Neuronal stem cell (in vitro differentiated cells): ENCODE measurements around the gene HSPA1B.
"Not testable (repeated sequence)": the region's sequence is repeated elsewhere in the genome, so short reads cannot be mapped to it uniquely, and the experiment has no call there.

Experiments
- DNase-seq: peaks from one replicate; pipeline ENCODE4 v3.0.0-alpha.2; 2013; ENCODE audit warnings: low spot score
- H2AFZ ChIP-seq: one replicate; pipeline ENCODE4 v1.6.1; 2013; ENCODE audit warnings: mild to moderate bottlenecking, low read length, inconsistent platforms
- H2AK5ac ChIP-seq: 2 replicates; pipeline ENCODE4 v1.6.1; 2013; ENCODE audit warnings: low read depth, mild to moderate bottlenecking, inconsistent platforms, low read length, moderate library complexity, mixed read lengths
- H2BK120ac ChIP-seq: 2 replicates; pipeline ENCODE4 v1.6.1; 2013; ENCODE audit warnings: low read depth, mild to moderate bottlenecking, inconsistent platforms, low read length, moderate library complexity, mixed read lengths
- H2BK12ac ChIP-seq: one replicate; pipeline ENCODE4 v1.6.1; 2013; ENCODE audit warnings: low read length, inconsistent platforms
- H2BK15ac ChIP-seq: 2 replicates; pipeline ENCODE4 v1.6.1; 2013; ENCODE audit warnings: mild to moderate bottlenecking, low read length, inconsistent platforms, mixed read lengths
- H2BK5ac ChIP-seq: one replicate; pipeline ENCODE4 v1.6.1; 2013; ENCODE audit warnings: inconsistent platforms, mild to moderate bottlenecking, low read length, moderate library complexity
- H3K14ac ChIP-seq: one replicate; pipeline ENCODE4 v1.6.1; 2013; ENCODE audit warnings: low read length, inconsistent platforms
- H3K18ac ChIP-seq: 2 replicates; pipeline ENCODE4 v1.6.1; 2013; ENCODE audit warnings: low read length, inconsistent platforms
- H3K23ac ChIP-seq: 2 replicates; pipeline ENCODE4 v1.6.1; 2013; ENCODE audit warnings: low read depth, mild to moderate bottlenecking, mixed read lengths, low read length, inconsistent platforms; ENCODE audit not compliant: poor library complexity
- H3K27ac ChIP-seq: replicated peaks from 3 replicates; pipeline ENCODE4 v1.5.1; 2013; ENCODE audit warnings: low read length, inconsistent platforms
- H3K27me3 ChIP-seq, 3 experiments: 2 replicates each; pipeline ENCODE4 v1.6.1; 2013; ENCODE audit warnings: low read length in 3 of 3, mild to moderate bottlenecking in 2 of 3, inconsistent platforms in 1 of 3, low read depth in 1 of 3, mixed read lengths in 1 of 3, moderate library complexity in 1 of 3; ENCODE audit not compliant: control insufficient read depth in 3 of 3, insufficient read depth in 3 of 3
- H3K36me3 ChIP-seq, 2 donors: replicated peaks in 1 of 2; 2 replicates each; pipeline ENCODE4 v1.6.1; 2013; ENCODE audit warnings: low read length in 2 of 2; ENCODE audit not compliant: control insufficient read depth in 2 of 2, insufficient read depth in 2 of 2
- H3K4ac ChIP-seq: 2 replicates; pipeline ENCODE4 v1.6.1; 2013; ENCODE audit warnings: inconsistent platforms, mild to moderate bottlenecking, low read length, moderate library complexity
- H3K4me1 ChIP-seq, 2 donors: 1 replicate in 1 of 2; 2 replicates in 1 of 2; pipeline ENCODE4 v1.6.1; 2013; ENCODE audit warnings: low read length in 2 of 2, low read depth in 1 of 2; ENCODE audit not compliant: control insufficient read depth in 2 of 2, insufficient read depth in 1 of 2
- H3K4me2 ChIP-seq: one replicate; pipeline ENCODE4 v1.6.1; 2013; ENCODE audit warnings: mild to moderate bottlenecking, low read length, inconsistent platforms; ENCODE audit not compliant: insufficient read depth, poor library complexity, severe bottlenecking
- H3K4me3 ChIP-seq, 2 donors: 2 replicates each; pipeline ENCODE4 v1.5.1; 2013; ENCODE audit warnings: low read length in 2 of 2, mild to moderate bottlenecking in 2 of 2, inconsistent platforms in 1 of 2, moderate library complexity in 1 of 2
- H3K79me1 ChIP-seq: one replicate; pipeline ENCODE4 v1.6.1; 2013; ENCODE audit warnings: low read depth, mild to moderate bottlenecking, inconsistent platforms, low read length, moderate library complexity
- H3K9ac ChIP-seq: one replicate; pipeline ENCODE4 v1.6.1; 2013; ENCODE audit warnings: mild to moderate bottlenecking, low read depth, low read length, inconsistent platforms; ENCODE audit not compliant: poor library complexity
- H3K9me3 ChIP-seq, 2 donors: replicated peaks in 1 of 2; 2 replicates each; pipeline versions ENCODE3 to v1.6.1; 2013; ENCODE audit warnings: low read length in 2 of 2, mild to moderate bottlenecking in 2 of 2, inconsistent platforms in 1 of 2, low read depth in 1 of 2, mixed read lengths in 1 of 2, moderate library complexity in 1 of 2; ENCODE audit not compliant: control insufficient read depth in 2 of 2, insufficient read depth in 1 of 2
- H4K8ac ChIP-seq: one replicate; pipeline ENCODE4 v1.6.1; 2013; ENCODE audit warnings: low read depth, mild to moderate bottlenecking, inconsistent platforms, low read length, moderate library complexity
- H4K91ac ChIP-seq: one replicate; pipeline ENCODE4 v1.6.1; 2013; ENCODE audit warnings: low read length, low read depth, mild to moderate bottlenecking, inconsistent platforms; ENCODE audit not compliant: poor library complexity
- WGBS, 2 donors: extraction: QIAGEN DNeasy Blood & Tissue Kit; methylation state at CpG; one replicate each; pipeline ENCODE4 v1.1.7; 2013; ENCODE audit warnings: missing lambda C conversion rate in 2 of 2, mixed read lengths in 1 of 2; ENCODE audit not compliant: insufficient read length in 2 of 2, insufficient replicate concordance in 1 of 2; ENCODE audit errors: extremely low coverage in 2 of 2; 5-methylcytosine and 5-hydroxymethylcytosine counted together

Gene HSPA1B

GRCh38 chr6:31808599-31808998 is 18.9 kb upstream of the HSPA1B start:
- H3K27me3 ChIP-seq, H3K79me1 ChIP-seq, H4K8ac ChIP-seq, H3K18ac ChIP-seq, H3K27ac ChIP-seq, H3K4me3 ChIP-seq, H4K91ac ChIP-seq, H3K4ac ChIP-seq, H3K14ac ChIP-seq, H2BK12ac ChIP-seq, H2BK120ac ChIP-seq, H3K4me1 ChIP-seq, H3K9me3 ChIP-seq, DNase-seq, H2BK5ac ChIP-seq, H2BK15ac ChIP-seq, H3K9ac ChIP-seq, H3K4me2 ChIP-seq, H3K23ac ChIP-seq, H2AK5ac ChIP-seq, H2AFZ ChIP-seq: not testable (repeated sequence)
- peaks cover 0 to 17% of the 10 kb centered on the region in 2 donors for H3K36me3 ChIP-seq
- WGBS, 2 donors: no CpG with 5 or more reads among the region's 10 CpGs

DNA sequence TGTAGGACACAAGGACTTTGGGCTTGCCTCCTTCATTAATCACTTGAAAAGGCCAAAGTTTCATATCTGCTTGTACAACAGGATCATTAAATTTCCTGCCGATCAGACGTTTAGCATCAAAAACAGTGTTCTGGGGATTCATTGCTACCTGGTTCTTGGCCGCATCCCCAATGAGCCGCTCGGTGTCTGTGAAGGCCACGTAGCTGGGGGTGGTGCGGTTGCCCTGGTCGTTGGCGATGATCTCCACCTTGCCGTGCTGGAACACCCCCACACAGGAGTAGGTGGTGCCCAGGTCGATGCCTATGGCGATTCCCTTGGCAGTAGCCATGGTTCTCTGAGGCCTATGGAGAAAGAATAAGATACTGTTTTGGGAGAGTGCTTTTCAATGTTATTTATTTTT is 15.9 kb upstream of the HSPA1B start:
- H3K14ac ChIP-seq: no peak overlapping the region
- H4K8ac ChIP-seq: no peak overlapping the region
- peak overlapping the region; percentile 66 for H2BK12ac ChIP-seq
- no peak overlapping the region for H3K4me3 ChIP-seq
- H3K18ac ChIP-seq: no peak overlapping the region
- no peak overlapping the region for H2BK5ac ChIP-seq
- H2BK120ac ChIP-seq: no peak overlapping the region
- peak overlapping the region; percentile 46 for H2BK15ac ChIP-seq
- no peaks in the 10 kb centered on the region for H3K36me3 ChIP-seq
- H3K9ac ChIP-seq: no peak overlapping the region
- no peak overlapping the region for H2AFZ ChIP-seq
- H3K27me3 ChIP-seq: no peaks in the 10 kb centered on the region
- WGBS, 2 donors: no CpG with 5 or more reads among the region's 12 CpGs
- H3K9me3 ChIP-seq: peaks cover 0 to 6% of the 10 kb centered on the region in 2 donors
- H3K23ac ChIP-seq: no peak overlapping the region
- H3K27ac ChIP-seq: no peak overlapping the region
- peak overlapping the region; percentile 57 for H2AK5ac ChIP-seq
- H3K4ac ChIP-seq: no peak overlapping the region
- no peaks in the 10 kb centered on the region for H3K79me1 ChIP-seq
- peaks cover 0 to 5% of the 10 kb centered on the region in 2 donors for H3K4me1 ChIP-seq
- no peak overlapping the region for H3K4me2 ChIP-seq
- no peak overlapping the region for H4K91ac ChIP-seq
- DNase-seq: no peak

DNA sequence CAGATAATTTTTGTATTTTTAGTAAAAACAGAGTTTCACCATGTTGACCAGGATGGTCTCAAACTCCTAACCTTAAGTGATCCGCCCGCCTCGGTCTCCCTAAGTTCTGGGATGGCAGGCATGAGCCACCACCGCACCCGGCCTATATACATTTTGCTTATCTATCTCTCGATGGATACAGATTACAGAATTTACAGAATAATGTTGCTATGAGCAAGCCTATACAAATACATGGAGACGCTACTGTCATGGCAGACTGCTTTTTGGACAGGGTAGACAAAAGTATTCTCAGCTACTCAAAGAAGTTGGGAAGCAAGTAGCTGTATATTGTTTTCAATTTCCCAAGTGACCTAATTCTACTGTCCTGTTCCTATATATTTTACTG is 14.1 kb upstream of the HSPA1B start:
- no peaks in the 10 kb centered on the region for H3K79me1 ChIP-seq
- H4K8ac ChIP-seq: no peak overlapping the region
- H2BK12ac ChIP-seq: no peak overlapping the region
- no peaks in the 10 kb centered on the region for H3K27me3 ChIP-seq
- H3K9me3 ChIP-seq: peaks cover 1 to 6% of the 10 kb centered on the region in 2 donors
- no peak overlapping the region for H2AK5ac ChIP-seq
- H4K91ac ChIP-seq: no peak overlapping the region
- no peak overlapping the region for H2BK5ac ChIP-seq
- H3K18ac ChIP-seq: no peak overlapping the region
- H3K27ac ChIP-seq: peak overlapping the region; percentile 81
- H3K9ac ChIP-seq: no peak overlapping the region
- no peak for DNase-seq
- no peak overlapping the region for H3K4ac ChIP-seq
- H3K4me1 ChIP-seq: peaks cover 0 to 6% of the 10 kb centered on the region in 2 donors
- WGBS, 2 donors: no CpG with 5 or more reads among the region's 7 CpGs
- H3K4me3 ChIP-seq: no peak overlapping the region
- no peak overlapping the region for H3K23ac ChIP-seq
- H3K14ac ChIP-seq: no peak overlapping the region
- H2BK120ac ChIP-seq: no peak overlapping the region
- H3K4me2 ChIP-seq: no peak overlapping the region
- no peaks in the 10 kb centered on the region for H3K36me3 ChIP-seq
- no peak overlapping the region for H2BK15ac ChIP-seq
- H2AFZ ChIP-seq: no peak overlapping the region

DNA sequence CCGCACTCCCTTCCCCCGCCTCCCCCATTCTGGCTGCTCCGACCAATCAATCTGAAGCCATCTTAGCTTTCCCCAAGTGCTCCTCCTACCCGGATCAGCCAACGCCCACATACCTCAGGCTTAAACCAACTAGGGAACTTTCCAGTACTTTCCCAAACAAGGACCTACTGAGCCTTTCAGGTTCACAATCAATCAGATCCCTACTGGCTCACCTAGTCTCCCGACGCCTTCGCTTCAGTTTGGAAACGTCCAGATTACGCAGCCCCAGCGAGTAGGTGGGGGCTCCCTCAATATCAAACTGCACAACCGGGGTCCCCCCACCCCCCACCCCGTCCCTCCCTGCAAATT is 12.9 kb upstream of the HSPA1B start:
- Histone ChIP-seq H3K36me3 (peaks cover 0 to 2% of the 10 kb centered on the region in 2 donors), H3K27me3 (no peaks in the 10 kb centered on the region), H3K23ac (peak overlapping the region; percentile 100), H4K8ac (no peak overlapping the region), H2BK12ac (no peak overlapping the region), H3K4me2 (peak overlapping the region; percentile 69), H2BK15ac (no peak overlapping the region), H3K9ac (no peak overlapping the region), H2BK5ac (no peak overlapping the region), H2BK120ac (peak overlapping the region; percentile 72), H2AFZ (peak overlapping the region; percentile 75), H4K91ac (no peak overlapping the region), H3K9me3 (peaks cover 2 to 6% of the 10 kb centered on the region in 2 donors), H3K4me1 (peaks cover 0 to 6% of the 10 kb centered on the region in 2 donors), H3K79me1 (peaks cover 1% of the 10 kb centered on the region), H3K18ac (peak overlapping the region; percentile 97), H2AK5ac (peak overlapping the region; percentile 81), H3K27ac (peak overlapping the region; percentile 99), H3K14ac (no peak overlapping the region), H3K4ac (no peak overlapping the region), H3K4me3 (peak overlapping the region in 1 of 2 donors; percentile 53)
- peak; percentile 91 for DNase-seq
- no CpG with 5 or more reads among the region's 13 CpGs for WGBS, 2 donors
